Erythroblast (primary cell): ENCODE results near the gene ADAMTSL1.
A peak's percentile ranks its signal among the peaks of the same experiment; 100 is the strongest.

Experiments used
- DNase-seq, 2 experiments: peaks; one replicate each; lab custom pipeline; 2025; lab: John Stamatoyannopoulos, UW
- GATA1 ChIP-seq: IDR thresholded peaks from 2 replicates; pipeline ENCODE4 v1.6.1; 2011; ENCODE audit warnings: low read depth, mild to moderate bottlenecking, control low read depth, low read length, moderate library complexity
- POLR2A ChIP-seq: IDR thresholded peaks from 2 replicates; pipeline ENCODE4 v1.6.1; 2011; ENCODE audit warnings: mild to moderate bottlenecking, low read length

ADAMTSL1 gene

GRCh38 chr9:18710065-18710464, 236.1 kb downstream of the ADAMTSL1 start:
- DNase-seq, result no peak
- TF ChIP-seq POLR2A (no peak), GATA1 (no peak)

GRCh38 chr9:18717759-18718158, 243.8 kb downstream of the ADAMTSL1 start:
- no peak for DNase-seq
- no peak for TF ChIP-seq GATA1

DNA sequence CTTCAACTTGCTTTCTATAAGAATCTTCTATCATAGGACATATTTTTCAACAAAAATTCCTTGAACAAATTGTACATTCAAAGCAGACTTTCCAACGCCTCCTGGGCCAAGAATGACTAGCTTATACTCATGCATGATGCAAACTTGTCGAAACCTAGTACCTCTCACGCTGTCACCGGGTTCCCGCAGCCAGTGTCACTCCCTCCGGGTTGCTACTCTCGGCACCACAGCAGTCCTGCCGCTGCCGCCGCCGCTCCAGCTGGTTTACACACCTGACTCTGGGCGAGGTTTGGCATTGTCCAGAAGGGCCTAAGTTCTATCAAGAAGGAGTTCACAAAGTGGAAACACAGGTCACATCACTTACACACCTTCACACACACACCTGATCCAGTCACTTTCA, 244.4 kb downstream of the ADAMTSL1 start:
- DNase-seq, result peak in 1 of 2 experiments; percentile 3
- TF ChIP-seq GATA1 (no peak), POLR2A (no peak)

DNA sequence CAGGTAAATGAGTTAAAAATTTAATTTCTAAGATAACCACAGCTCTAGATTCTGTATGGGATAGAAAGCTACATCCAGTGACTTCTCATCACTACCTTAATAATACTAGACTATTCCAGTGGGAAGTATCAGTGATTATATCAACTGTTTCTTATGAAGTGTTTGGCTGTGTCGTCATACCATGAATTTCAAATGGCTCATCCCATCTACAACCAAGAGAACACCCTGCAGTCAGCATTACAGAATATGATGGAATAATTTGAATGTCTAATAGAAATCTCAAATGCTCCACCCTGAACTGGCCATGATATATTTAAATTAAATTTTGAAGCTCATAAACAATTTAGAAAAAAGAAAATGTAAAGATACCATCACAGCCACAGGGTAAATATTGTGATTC, 245.0 kb downstream of the ADAMTSL1 start:
- TF ChIP-seq POLR2A (no peak), GATA1 (no peak)
- DNase-seq, result no peak

GRCh38 chr9:18720691-18721090, 246.7 kb downstream of the ADAMTSL1 start:
- no peak for DNase-seq
- TF ChIP-seq GATA1, result no peak
- no peak for TF ChIP-seq POLR2A

DNA sequence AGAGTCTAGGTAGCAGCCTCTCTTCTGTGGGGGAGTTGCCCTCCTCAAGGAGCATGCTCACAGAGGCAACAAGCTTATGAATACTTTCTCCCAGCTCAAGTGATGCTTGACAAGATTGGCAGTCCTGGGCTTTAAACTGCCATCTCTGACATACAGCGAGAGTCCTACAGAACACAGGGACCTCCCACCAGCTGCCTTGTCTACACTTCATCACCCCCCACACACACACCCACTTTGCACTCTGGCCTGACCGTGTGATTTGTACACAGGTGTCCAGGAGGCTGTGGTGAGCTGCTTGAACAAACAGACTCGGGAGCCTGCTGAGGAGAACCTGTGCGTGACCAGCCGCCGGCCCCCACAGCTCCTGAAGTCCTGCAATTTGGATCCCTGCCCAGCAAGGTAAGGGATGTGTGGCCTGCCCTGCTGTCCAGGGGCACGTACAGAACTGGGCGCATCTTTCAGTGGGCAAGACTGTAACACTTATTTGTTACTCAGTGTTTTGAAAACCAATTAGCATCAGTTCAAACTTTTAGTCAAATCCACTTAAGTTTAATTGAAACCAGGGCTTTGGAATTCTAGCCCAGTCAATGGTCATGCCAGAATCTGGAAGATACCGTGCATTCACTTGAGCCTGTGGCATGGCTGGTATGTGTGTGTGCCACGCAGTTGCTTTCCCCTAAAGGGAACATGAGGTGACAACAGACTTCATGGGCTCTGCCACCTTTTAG, 247.5 kb downstream of the ADAMTSL1 start:
- no peak for TF ChIP-seq POLR2A
- no peak for DNase-seq

- DNase-seq, result no peak
- TF ChIP-seq POLR2A (no peak), GATA1 (no peak)
Measured at GRCh38 chr9:18721995-18722310, 248.0 kb downstream of the ADAMTSL1 start.

- no peak for DNase-seq
- TF ChIP-seq POLR2A (no peak), GATA1 (no peak)
Measured at GRCh38 chr9:18722882-18723281, 248.9 kb downstream of the ADAMTSL1 start.

- TF ChIP-seq POLR2A, result no peak
- no peak for TF ChIP-seq GATA1
- no peak for DNase-seq
Measured at GRCh38 chr9:18723366-18723765, 249.4 kb downstream of the ADAMTSL1 start.

DNA sequence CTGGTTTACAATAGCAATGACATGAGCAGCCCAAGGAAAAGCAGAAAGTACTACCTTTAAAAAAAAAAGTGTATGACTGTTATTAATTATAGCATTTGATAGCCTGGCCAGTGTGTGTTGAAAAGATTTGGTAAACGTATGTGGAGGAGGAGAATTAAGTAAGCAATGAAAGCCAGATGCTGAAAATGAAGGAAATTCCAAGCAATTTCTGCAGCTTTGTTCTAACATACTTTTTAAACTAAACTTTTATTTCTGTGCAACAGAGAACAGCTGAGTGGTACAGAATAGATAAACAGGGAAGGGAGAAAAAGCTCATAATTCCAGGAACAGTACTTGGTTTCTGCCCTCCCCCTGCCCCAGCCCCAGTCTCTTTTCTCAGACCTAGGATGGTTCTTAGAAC, 252.6 kb downstream of the ADAMTSL1 start:
- TF ChIP-seq GATA1 (no peak), POLR2A (no peak)
- no peak for DNase-seq

DNA sequence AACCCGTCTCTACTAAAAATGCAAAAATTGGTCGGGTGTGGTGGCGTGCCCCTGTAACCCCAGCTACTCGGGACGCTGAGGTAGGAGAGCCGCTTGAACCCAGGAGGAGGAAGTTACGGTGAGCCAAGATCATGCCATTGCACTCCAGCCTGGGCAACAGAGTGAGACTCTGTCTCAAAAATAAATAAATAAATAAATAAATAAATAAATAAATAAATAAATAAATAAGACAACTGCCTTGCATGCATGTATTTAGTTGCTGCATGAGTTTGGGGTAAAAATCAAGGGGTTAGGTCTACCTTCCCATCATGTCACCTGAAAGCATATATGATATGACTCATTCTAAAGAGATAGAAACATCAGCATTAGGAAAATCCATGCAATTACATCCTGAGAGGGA, 254.0 kb downstream of the ADAMTSL1 start:
- TF ChIP-seq POLR2A (no peak), GATA1 (no peak)
- no peak for DNase-seq

- no peak for TF ChIP-seq GATA1
- no peak for DNase-seq
Measured at GRCh38 chr9:18728642-18729041, 254.7 kb downstream of the ADAMTSL1 start.

GRCh38 chr9:18730241-18730640, 256.3 kb downstream of the ADAMTSL1 start:
- no peak for DNase-seq
- no peak for TF ChIP-seq POLR2A

DNA sequence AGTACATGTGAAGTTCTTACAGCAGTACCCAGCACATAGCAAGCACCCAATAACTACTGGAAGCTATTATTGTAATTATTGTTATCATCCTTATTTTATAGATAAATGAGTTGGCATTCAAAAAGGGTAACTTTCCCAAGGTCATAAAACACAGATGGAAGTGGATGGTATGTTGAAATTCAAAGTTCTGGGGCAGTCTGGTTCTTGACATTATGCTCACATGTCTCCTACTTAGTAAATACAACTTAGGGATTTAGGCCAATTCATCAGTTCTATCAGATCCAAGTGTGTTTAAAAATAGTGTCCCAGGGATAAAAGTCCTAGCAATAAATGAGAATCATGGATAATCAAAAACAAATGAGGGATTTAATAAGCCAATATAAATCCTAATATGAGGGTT, 265.2 kb downstream of the ADAMTSL1 start:
- no peak for DNase-seq
- TF ChIP-seq GATA1, result no peak
- no peak for TF ChIP-seq POLR2A

DNA sequence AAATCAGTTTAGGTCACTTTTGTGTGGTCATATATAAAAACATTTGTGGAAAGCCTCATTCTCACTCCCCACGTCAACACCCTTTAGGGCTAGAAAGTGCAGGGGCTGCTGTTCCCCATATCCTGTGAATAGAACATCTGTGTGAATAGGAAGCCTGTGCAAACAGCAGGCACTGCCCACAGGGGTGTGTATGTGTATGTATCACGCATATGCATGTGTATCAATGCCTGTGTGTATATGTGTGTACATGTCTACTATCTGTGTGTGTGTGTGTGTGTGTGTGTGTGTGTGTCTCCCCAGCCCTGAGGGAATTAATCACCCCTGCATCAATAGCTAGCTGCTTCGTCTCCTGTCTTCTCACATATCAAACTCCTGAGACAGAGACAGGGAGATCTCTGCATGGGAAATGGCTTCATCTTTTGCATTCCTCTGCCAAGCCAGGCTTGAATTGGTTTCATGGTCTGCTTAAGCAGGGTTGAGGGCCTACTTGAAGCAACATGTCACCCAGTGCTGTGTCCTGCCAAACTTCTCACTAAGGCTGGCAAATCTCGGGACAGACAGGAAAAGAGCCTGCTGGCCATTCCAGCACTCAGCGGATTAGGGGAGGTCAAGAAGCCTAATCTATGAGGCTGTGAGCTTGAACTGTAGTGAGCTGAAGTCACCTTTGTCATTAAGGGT, 265.8 kb downstream of the ADAMTSL1 start:
- TF ChIP-seq POLR2A (no peak), GATA1 (no peak)
- DNase-seq, result no peak
